Measurements from ENCODE around the gene SEC14L6. TPM values are rescaled to one million over a fixed set of nuclear protein-coding genes. Genes with fewer than 3 reads are reported as not detected.

SEC14L6 gene
- polyA plus RNA-seq, 3 donors = not detected

DNA sequence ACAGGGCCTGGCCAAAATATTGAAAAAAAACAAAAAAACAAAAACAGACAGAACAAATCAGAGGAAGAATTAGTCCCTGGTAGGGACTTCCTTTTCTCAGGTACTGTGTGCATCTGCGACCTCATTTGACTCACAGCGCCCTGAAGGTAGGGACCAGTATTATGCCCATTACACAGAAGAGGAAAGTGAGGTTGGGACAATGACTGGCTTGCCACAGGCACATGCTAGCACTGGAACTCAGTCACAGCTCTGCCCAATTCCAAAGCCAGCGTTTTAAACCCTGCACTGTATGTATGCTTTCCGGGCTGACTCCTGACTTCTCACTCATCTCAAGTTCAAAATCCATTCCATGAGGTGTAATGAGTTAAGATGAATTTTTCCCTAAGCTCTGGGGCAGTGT is 44.4 kb downstream of the SEC14L6 start:
- Mint-ChIP-seq H3K4me1 (no peaks in the 10 kb centered on the region), H3K36me3 (no peaks in the 10 kb centered on the region), H3K27me3 (ENCODE audit: low read depth in 3 of 3) (peaks cover 31 to 44% (median 37%) of the 10 kb centered on the region in 3 donors), H3K4me3 (no peak overlapping the region), H3K27ac (no peak overlapping the region), H3K9me3 (peaks cover 0 to 13% (median 0%) of the 10 kb centered on the region in 7 donors)
- Histone ChIP-seq H3K36me3 (replicated peaks in 1 of 2; ENCODE audit: control insufficient read depth in 1 of 2, insufficient read depth in 2 of 2, low read length in 2 of 2) (no peaks in the 10 kb centered on the region), H3K27ac (ENCODE audit: low read depth in 1 of 2, low read length in 2 of 2) (no peak overlapping the region), H3K9me3 (replicated peaks in 1 of 2; ENCODE audit: control insufficient read depth in 1 of 2, insufficient read depth in 1 of 2, low read length in 2 of 2) (no peaks in the 10 kb centered on the region), H4K20me1 (ENCODE audit: insufficient read depth, low read length) (no peaks in the 10 kb centered on the region), H3K4me1 (ENCODE audit: control insufficient read depth in 1 of 2, insufficient read depth in 2 of 2, low read length in 2 of 2) (no peaks in the 10 kb centered on the region), H3K9ac (ENCODE audit: insufficient read depth, low read length, poor library complexity, severe bottlenecking) (no peak overlapping the region), H2AFZ (ENCODE audit: insufficient read depth, low read depth, low read length, poor library complexity, severe bottlenecking) (no peak overlapping the region), H3K4me3 (replicated peaks in 1 of 3; ENCODE audit: low read depth in 2 of 3, low read length in 3 of 3) (no peak overlapping the region), H3K27me3 (ENCODE audit: control insufficient read depth in 2 of 2, insufficient read depth in 2 of 2, low read length in 2 of 2) (peaks cover 2 to 31% of the 10 kb centered on the region in 2 donors), H3K4me2 (replicated peaks; ENCODE audit: extremely low read depth, low read length, poor library complexity, severe bottlenecking) (no peak overlapping the region), H3K79me2 (ENCODE audit: insufficient read depth, low read length) (no peaks in the 10 kb centered on the region)
- TF ChIP-seq, protein P1, sequence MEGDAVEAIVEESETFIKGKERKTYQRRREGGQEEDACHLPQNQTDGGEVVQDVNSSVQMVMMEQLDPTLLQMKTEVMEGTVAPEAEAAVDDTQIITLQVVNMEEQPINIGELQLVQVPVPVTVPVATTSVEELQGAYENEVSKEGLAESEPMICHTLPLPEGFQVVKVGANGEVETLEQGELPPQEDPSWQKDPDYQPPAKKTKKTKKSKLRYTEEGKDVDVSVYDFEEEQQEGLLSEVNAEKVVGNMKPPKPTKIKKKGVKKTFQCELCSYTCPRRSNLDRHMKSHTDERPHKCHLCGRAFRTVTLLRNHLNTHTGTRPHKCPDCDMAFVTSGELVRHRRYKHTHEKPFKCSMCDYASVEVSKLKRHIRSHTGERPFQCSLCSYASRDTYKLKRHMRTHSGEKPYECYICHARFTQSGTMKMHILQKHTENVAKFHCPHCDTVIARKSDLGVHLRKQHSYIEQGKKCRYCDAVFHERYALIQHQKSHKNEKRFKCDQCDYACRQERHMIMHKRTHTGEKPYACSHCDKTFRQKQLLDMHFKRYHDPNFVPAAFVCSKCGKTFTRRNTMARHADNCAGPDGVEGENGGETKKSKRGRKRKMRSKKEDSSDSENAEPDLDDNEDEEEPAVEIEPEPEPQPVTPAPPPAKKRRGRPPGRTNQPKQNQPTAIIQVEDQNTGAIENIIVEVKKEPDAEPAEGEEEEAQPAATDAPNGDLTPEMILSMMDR (IDR thresholded peaks at IDR 0.05) = no peak
- DNase-seq = no peak
- WGBS (ENCODE audit: insufficient coverage) = no CpG with 5 or more reads among the region's 4 CpGs
- intact Hi-C loops (cut with micrococcal nuclease) = no loop called here

DNA sequence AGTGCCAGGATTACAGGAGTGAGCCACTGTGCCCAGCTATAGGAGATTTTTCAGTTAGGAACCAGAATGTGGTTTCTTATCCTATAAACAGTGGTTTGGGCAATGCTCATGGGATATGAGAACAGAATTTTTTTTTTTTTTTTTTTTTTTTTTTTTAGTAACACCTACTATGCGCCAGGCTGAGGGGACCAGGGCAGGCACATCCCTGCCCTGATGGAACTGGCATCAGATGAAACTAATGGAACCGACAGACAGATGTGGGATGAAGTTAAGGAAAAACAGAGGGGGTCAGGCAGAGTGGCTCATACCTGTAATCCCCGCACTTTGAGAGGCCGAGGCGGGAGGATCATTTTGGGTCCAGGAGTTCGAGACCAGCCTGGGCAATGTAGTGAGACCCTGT is 45.9 kb downstream of the SEC14L6 start:
- no peaks in the 10 kb centered on the region for H3K4me1 Mint-ChIP-seq
- H3K4me3 ChIP-seq (replicated peaks in 1 of 3; ENCODE audit: low read depth in 2 of 3, low read length in 3 of 3) = no peak overlapping the region
- no peak overlapping the region for H3K4me3 Mint-ChIP-seq
- H3K9me3 ChIP-seq (replicated peaks in 1 of 2; ENCODE audit: control insufficient read depth in 1 of 2, insufficient read depth in 1 of 2, low read length in 2 of 2) = no peaks in the 10 kb centered on the region
- DNase-seq = no peak
- H3K27ac Mint-ChIP-seq = no peak overlapping the region
- no peaks in the 10 kb centered on the region for H4K20me1 ChIP-seq (ENCODE audit: insufficient read depth, low read length)
- no peak overlapping the region for H3K27ac ChIP-seq (ENCODE audit: low read depth in 1 of 2, low read length in 2 of 2)
- no peak overlapping the region for H2AFZ ChIP-seq (ENCODE audit: insufficient read depth, low read depth, low read length, poor library complexity, severe bottlenecking)
- intact Hi-C loops (cut with micrococcal nuclease) = no loop called here
- WGBS (ENCODE audit: insufficient coverage) = 100% methylated on average over 2 of the region's 6 CpGs
- H3K9ac ChIP-seq (ENCODE audit: insufficient read depth, low read length, poor library complexity, severe bottlenecking) = no peak overlapping the region
- peaks cover 19 to 36% (median 31%) of the 10 kb centered on the region in 3 donors for H3K27me3 Mint-ChIP-seq (ENCODE audit: low read depth in 3 of 3)
- TF ChIP-seq, protein P1 (IDR thresholded peaks at IDR 0.05) = no peak
- H3K36me3 Mint-ChIP-seq = no peaks in the 10 kb centered on the region
- peaks cover 2 to 17% of the 10 kb centered on the region in 2 donors for H3K27me3 ChIP-seq (ENCODE audit: control insufficient read depth in 2 of 2, insufficient read depth in 2 of 2, low read length in 2 of 2)
- H3K79me2 ChIP-seq (ENCODE audit: insufficient read depth, low read length) = no peaks in the 10 kb centered on the region
- H3K4me2 ChIP-seq (replicated peaks; ENCODE audit: extremely low read depth, low read length, poor library complexity, severe bottlenecking) = no peak overlapping the region
- peaks cover 0 to 13% (median 0%) of the 10 kb centered on the region in 7 donors for H3K9me3 Mint-ChIP-seq
- H3K4me1 ChIP-seq (ENCODE audit: control insufficient read depth in 1 of 2, insufficient read depth in 2 of 2, low read length in 2 of 2) = no peaks in the 10 kb centered on the region
- no peaks in the 10 kb centered on the region for H3K36me3 ChIP-seq (replicated peaks in 1 of 2; ENCODE audit: control insufficient read depth in 1 of 2, insufficient read depth in 2 of 2, low read length in 2 of 2)

Measured in CD14-positive monocyte (primary cell).